ENCODE measurements around the gene SLC10A7.

SLC10A7 gene

GRCh38 chr4:146318894-146319293, 202.8 kb downstream of the SLC10A7 start:
- Histone ChIP-seq H3K36me3 (ENCODE audit: control insufficient read depth, low read length) (no peaks in the 10 kb centered on the region), H3K4me2 (ENCODE audit: low read length) (no peak overlapping the region), H3K27ac (ENCODE audit: low read depth, low read length) (no peak overlapping the region), H3K27me3 (ENCODE audit: control insufficient read depth, low read length) (no peaks in the 10 kb centered on the region), H3K9me2 (replicated peaks; ENCODE audit: control insufficient read depth, low read length) (no peaks in the 10 kb centered on the region), H3K9me3 (ENCODE audit: control insufficient read depth, insufficient read depth, low read length) (no peaks in the 10 kb centered on the region), H3K79me2 (ENCODE audit: control insufficient read depth, low read length) (no peaks in the 10 kb centered on the region), H3K4me1 (ENCODE audit: control insufficient read depth, low read length) (no peaks in the 10 kb centered on the region), H3F3A (ENCODE audit: control insufficient read depth, insufficient read depth) (no peaks in the 10 kb centered on the region), H3K4me3 (ENCODE audit: low read length) (no peak overlapping the region), H4K20me1 (ENCODE audit: control insufficient read depth, insufficient read depth, low read depth, low read length) (no peaks in the 10 kb centered on the region)
- TF ChIP-seq CTCF (IDR thresholded peaks at IDR 0.05; ENCODE audit: low read depth, low read length, poor library complexity, severe bottlenecking): no peak
- TF ChIP-seq EZH2phosphoT487 (IDR thresholded peaks at IDR 0.05; ENCODE audit: borderline replicate concordance, low read length): no peak

GRCh38 chr4:146317783-146318182, 204.0 kb downstream of the SLC10A7 start:
- no peak for TF ChIP-seq EZH2phosphoT487 (IDR thresholded peaks at IDR 0.05; ENCODE audit: borderline replicate concordance, low read length)
- no peak for TF ChIP-seq CTCF (IDR thresholded peaks at IDR 0.05; ENCODE audit: low read depth, low read length, poor library complexity, severe bottlenecking)
- H3F3A ChIP-seq (ENCODE audit: control insufficient read depth, insufficient read depth): no peaks in the 10 kb centered on the region
- H3K9me3 ChIP-seq (ENCODE audit: control insufficient read depth, insufficient read depth, low read length): no peaks in the 10 kb centered on the region
- H3K27ac ChIP-seq (ENCODE audit: low read depth, low read length): no peak overlapping the region
- H3K79me2 ChIP-seq (ENCODE audit: control insufficient read depth, low read length): no peaks in the 10 kb centered on the region
- no peaks in the 10 kb centered on the region for H3K9me2 ChIP-seq (replicated peaks; ENCODE audit: control insufficient read depth, low read length)
- no peaks in the 10 kb centered on the region for H3K27me3 ChIP-seq (ENCODE audit: control insufficient read depth, low read length)
- no peaks in the 10 kb centered on the region for H4K20me1 ChIP-seq (ENCODE audit: control insufficient read depth, insufficient read depth, low read depth, low read length)
- H3K4me1 ChIP-seq (ENCODE audit: control insufficient read depth, low read length): no peaks in the 10 kb centered on the region
- no peak overlapping the region for H3K4me2 ChIP-seq (ENCODE audit: low read length)
- H3K36me3 ChIP-seq (ENCODE audit: control insufficient read depth, low read length): no peaks in the 10 kb centered on the region
- no peak overlapping the region for H3K4me3 ChIP-seq (ENCODE audit: low read length)

GRCh38 chr4:146315184-146315583, 206.6 kb downstream of the SLC10A7 start:
- H3F3A ChIP-seq (ENCODE audit: control insufficient read depth, insufficient read depth): no peaks in the 10 kb centered on the region
- H3K9me3 ChIP-seq (ENCODE audit: control insufficient read depth, insufficient read depth, low read length): no peaks in the 10 kb centered on the region
- no peaks in the 10 kb centered on the region for H3K9me2 ChIP-seq (replicated peaks; ENCODE audit: control insufficient read depth, low read length)
- H3K4me2 ChIP-seq (ENCODE audit: low read length): no peak overlapping the region
- H3K79me2 ChIP-seq (ENCODE audit: control insufficient read depth, low read length): no peaks in the 10 kb centered on the region
- H3K36me3 ChIP-seq (ENCODE audit: control insufficient read depth, low read length): no peaks in the 10 kb centered on the region
- H3K27me3 ChIP-seq (ENCODE audit: control insufficient read depth, low read length): no peaks in the 10 kb centered on the region
- H3K4me1 ChIP-seq (ENCODE audit: control insufficient read depth, low read length): peaks cover 5% of the 10 kb centered on the region; the same call in 1 of the 2 replicates
- no peak overlapping the region for H3K4me3 ChIP-seq (ENCODE audit: low read length)
- TF ChIP-seq EZH2phosphoT487 (IDR thresholded peaks at IDR 0.05; ENCODE audit: borderline replicate concordance, low read length) (no peak), CTCF (IDR thresholded peaks at IDR 0.05; ENCODE audit: low read depth, low read length, poor library complexity, severe bottlenecking) (no peak)
- H4K20me1 ChIP-seq (ENCODE audit: control insufficient read depth, insufficient read depth, low read depth, low read length): no peaks in the 10 kb centered on the region
- H3K27ac ChIP-seq (ENCODE audit: low read depth, low read length): no peak overlapping the region

Measured in DOHH2 (cell line).